Glomerular visceral epithelial cell (primary cell): Measurements from ENCODE around the gene TRPM8.

Experiments used
- DNase-seq: peaks from one replicate; pipeline ENCODE4 v3.0.0-alpha.2; 2016; ENCODE audit errors: extremely low spot score

Gene TRPM8

DNA sequence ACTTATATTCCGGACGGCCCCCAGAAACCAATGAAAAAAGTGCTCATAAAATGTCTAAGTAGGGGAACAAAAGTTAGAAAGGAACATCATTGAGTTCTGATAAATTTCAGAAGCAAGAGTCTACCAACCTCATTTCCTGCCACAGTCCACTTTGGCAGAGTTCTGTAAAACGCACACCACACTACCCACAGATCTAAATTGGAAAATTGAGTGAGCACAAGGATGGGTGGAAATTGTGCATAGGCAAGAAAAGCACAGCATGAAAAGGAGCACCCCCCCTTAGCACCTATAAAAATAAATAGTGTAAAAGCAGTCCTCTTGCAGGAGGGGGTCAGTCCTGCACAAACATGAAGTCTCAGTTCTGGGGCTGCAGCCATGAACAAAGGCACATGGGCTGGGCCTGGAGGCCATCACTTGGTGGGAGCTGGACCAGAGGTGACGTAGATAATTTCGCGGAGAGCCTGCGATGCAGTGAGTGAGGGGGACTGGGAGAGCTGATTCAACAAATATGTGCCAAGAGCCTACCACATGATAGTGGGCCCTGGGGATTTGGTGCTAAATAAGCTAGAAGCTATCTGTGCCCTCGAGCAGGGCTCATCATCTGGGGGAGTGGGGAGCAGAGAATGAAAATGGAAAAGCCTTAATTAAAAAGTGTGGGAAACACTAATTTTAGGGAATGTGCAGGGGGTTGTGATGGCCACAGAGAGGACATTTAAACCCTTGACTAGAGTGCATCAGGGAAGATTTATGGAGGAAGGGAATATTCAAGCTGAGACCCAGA lies 84.4 kb downstream of the TRPM8 start:
- no peak for DNase-seq

GRCh38 chr2:234002281-234002680 lies 85.1 kb downstream of the TRPM8 start:
- no peak for DNase-seq

DNA sequence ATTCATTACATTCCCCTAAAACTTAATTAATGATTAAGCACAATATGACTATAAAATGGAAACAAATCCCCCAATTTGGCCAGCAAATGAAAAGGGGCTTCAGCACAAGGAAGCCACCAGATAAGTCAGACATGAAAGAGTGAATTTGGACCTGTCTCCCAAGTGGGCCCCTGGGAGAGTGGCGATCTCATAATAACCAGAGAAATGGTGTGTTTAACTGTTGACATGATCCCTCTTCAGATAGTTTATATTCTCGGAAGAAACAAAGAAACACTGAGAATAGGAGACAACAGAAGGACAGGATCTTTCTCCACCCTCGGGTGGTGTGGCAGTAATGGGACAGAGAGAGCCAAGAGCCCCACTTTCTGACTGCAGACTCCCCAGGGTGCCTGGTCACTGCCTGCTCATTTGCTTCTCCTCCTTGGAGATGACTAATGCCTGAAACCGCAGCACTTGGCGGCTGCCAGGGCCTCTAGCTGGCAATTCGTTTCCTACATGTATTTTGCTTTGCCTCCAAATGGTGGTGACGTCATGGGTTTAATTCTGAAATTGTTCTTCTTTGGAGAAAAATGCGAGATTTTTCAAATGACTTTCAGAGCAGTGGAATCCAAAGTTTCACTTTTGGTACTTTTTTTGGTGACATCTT lies 86.9 kb downstream of the TRPM8 start:
- peak; percentile 95 for DNase-seq

DNA sequence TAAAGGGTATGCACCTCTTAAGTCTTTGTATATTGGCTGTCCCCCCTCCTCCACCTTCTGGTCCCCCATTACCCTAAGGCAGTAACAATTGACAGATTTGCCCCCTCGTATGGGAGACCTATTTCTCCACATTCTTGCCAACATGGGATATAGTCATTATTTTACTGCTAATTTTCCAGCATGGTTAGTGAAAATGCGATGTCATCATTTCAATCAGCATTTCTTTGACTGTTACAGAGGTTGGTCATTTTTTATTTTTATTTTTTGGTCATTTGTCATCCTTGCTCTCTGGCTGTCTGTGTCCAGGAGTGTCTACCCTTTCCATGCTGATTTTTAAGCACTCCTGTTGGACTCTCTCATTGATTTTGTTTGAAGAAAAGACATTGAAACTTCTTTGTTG lies 88.0 kb downstream of the TRPM8 start:
- DNase-seq, result no peak

- DNase-seq, result no peak
Measured at GRCh38 chr2:234006501-234006900, 89.3 kb downstream of the TRPM8 start.

DNA sequence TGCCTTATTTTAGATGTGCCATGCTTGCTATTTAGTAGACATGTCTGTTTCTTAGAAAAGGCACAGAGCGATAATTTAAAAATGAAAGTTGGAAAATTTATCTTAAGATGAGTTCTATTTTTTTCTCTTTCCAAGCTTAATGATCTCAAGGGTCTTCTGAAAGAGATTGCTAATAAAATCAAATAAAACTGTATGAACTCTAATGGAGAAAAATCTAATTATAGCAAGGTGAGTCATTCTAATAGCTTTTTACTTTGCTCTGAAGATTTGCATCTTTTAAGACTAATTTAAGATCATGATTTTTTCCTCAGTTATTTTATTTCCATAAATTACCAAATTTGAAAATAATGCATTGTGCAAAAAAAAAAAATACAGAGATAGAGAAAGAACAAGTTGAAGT lies 97.3 kb downstream of the TRPM8 start:
- no peak for DNase-seq

- DNase-seq, result no peak
Measured at GRCh38 chr2:234015861-234016260, 98.7 kb downstream of the TRPM8 start.

DNA sequence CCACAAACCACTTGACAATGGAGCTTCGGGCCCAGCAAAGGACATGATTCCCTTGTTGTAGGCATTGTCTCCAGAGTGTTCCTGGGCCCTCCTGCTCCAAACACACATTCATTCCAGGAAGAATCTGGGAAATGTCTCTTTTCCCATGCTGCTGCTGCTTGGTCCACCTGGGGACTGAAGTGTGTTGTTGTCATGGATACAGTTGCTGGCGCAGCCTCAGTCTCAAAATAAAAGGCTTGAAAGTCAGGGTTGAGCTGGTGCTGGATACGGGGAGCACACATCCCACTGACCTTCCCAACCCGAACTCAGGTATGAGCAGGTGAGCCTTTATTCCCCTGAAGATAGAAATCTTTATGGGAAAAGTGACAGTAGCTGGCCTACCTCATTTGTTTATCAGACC lies 102.7 kb downstream of the TRPM8 start:
- no peak for DNase-seq

DNA sequence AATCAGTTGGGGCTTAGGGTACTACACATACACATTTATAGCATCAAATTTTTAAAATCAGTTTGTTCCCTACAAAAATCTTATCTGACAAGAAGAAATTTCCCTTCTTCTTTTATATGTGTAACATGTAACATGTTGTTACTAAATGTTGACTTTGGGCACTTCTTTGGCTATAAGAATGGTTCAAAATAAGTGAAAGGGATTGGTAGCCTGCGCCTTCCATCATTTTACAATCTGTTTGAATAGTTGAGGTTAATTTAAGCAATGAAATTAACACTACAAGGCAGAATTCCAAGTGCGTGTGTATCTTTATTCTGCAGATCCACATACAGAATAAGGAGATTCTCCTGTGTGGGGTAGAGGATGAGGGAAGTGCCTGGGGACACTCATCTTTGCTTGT lies 103.2 kb downstream of the TRPM8 start:
- DNase-seq, result no peak

DNA sequence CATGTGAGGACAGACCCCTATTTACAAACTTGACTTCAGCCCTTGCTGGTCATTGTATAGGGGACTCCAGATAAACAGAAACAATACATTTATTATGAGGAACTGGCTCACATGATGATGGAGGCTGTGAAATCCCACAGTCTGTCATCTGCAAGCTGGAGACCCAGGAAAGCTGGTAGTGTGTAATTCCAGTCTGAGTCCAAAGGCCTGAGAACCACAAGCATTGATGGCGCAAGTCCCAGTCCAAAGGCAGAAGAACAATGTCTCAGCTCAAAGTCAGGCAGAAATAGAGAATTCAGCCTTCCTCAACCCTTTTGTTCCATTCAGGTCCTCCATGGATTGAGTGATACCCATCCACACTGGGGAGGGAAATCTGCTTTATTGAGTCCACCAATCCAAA lies 105.3 kb downstream of the TRPM8 start:
- no peak for DNase-seq

DNA sequence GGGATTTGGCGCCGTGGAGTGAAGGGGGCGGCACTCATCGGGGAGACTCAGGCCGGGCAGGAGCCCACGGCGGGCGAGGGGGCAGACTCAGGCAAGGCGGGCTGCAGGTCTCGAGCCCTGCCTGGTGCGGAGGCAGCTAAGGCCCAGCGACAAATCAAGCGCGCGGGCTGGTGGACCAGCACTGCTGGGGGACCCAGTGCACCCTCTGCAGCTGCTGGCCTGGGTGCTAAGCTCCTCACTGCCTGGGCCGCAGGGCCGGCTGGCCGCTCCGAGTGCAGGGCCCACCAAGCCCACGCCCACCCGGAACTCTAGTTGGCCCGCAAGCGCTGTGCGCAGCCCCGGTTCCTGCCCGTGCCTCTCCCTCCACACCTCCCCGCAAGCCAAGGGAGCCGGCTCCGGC lies 107.1 kb downstream of the TRPM8 start:
- no peak for DNase-seq

DNA sequence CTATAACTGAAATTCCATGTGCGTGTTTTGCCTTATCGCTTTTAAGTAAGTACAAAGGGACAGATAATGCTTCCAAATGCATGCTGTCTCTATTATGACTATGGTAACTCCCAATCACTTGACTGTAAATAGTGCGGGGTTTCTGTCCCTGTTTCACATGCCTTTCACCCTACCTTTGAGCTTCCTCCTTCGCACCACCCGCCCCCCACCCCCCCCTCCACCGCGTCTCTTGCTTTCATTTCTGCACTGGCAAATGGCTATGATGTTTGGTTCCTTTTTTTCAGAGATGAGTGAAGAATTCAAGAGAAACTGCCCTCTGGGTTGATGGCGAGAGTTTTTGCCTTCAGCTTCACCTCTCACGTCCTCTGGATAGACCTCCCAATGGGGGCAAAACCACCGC lies 108.3 kb downstream of the TRPM8 start:
- DNase-seq, result peak; percentile 12

- peak; percentile 79 for DNase-seq
Measured at GRCh38 chr2:234025891-234026401, 108.8 kb downstream of the TRPM8 start.

DNA sequence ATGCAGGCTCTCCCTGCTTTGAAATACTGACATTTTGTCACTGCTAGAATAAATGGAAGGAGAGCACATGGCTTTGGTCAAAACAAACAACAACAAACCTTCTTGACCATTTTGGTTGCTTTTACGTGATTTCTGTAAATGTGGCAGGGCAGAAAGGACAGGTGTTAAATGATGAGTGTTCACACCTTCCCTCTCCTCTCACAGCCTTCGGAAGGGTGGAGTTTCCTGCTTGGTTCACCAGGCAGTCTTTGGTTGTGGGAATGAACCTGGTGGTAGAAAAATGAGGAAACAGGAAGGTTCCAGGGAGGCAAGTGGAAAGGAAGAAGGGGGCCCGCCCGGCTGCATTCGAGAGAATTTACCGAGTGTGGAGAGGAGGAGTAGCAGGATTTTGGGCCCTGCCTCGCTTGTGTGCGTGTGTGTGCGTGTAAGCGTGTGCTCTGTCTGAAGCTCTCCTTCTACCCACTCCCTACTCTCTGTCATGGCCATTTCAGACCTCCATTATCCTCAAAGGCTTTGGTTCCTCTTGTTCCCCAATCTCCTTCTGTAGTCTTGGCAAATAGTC lies 109.6 kb downstream of the TRPM8 start:
- no peak for DNase-seq

DNA sequence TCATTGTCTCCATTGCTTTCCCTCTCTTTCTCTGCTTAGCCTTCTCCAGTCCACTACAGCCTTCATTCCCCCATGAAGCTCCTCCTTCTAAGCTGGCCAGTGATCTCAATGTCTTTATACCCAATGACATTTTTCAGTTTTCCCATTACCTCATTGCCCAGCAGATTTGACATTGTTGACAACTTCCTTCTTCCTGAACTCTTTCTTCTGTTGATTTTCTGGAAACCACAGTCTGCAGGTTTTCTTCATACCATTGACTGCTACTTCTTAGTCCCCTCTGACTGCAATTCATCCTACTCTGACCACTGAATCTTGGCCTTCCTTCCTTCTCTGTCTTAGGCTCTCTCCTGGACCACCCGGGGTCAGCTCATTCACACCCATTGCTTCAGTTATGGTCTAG lies 110.5 kb downstream of the TRPM8 start:
- peak; percentile 50 for DNase-seq

GRCh38 chr2:234029150-234029733 lies 112.1 kb downstream of the TRPM8 start:
- DNase-seq, result peak; percentile 96

DNA sequence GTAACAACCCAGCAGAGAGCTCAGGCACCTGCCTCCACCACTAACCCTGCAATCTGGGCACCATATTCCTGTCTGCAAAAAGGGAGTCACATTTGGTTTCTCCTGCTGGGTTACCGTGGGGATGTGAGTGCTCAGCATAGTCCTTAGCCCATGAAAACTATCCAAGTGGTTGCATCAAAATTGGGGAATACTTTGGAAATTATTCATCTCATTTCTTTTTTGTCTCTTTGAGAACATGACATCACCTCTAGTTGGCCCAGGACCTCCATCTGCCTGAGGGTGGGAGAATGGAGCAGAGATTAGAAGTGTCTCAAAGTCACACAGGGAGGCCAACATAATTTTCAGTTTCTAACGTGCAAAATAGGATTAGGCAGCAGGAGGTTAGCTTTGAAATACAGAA lies 114.0 kb downstream of the TRPM8 start:
- peak; percentile 37 for DNase-seq

- peak; percentile 45 for DNase-seq
Measured at GRCh38 chr2:234032279-234032856, 115.2 kb downstream of the TRPM8 start.

GRCh38 chr2:234033174-234033573 lies 116.0 kb downstream of the TRPM8 start:
- DNase-seq, result no peak

DNA sequence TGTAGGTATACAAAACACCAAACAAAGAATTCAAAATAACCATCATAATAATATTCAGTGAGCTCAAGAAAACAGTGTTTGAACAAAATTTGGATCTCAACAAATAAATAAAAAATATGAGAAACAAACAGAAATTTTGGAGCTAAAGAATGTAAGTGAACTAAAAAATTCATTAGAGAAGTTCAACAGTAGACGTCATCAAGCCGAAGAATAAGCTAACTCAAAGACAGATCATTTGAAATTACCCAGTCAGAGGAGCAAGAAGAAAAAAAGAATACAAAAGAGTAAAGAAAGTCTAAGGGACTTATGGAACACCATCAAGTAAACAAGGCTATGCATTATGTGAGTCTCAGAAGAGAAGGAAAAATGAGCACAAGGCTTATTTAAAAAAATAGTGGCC lies 116.7 kb downstream of the TRPM8 start:
- DNase-seq, result no peak

DNA sequence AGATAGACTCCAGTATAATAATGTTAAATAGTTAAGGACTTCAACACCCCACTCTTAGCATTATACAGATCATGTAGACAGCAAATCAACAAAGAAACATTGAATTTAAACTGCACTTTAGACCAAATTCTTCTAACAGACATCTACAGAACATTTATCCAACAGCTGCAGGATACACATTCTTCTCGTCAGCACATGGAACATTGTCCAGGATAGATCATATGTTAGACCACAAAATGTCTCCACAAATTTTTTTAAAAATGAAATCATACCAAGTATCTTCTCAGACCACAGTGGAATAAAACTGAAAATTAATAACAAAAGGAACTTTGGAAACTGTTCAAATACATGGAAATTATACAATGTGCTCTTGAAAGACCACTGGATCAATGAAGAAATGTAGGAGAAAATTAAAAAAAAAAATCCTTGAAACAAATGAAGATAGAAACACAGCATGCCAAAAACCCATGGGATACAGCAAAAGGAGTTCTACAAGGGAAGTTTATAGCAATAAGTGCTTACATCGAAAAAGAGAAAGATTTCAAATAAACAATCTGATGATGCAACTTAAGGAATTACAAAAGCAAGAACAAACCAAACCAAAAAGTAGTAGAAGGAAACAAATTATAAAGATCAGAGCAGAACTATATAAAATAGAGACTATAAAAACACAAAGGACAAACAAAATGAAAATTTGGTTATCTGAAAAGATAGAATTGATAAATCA lies 121.1 kb downstream of the TRPM8 start:
- no peak for DNase-seq

- peak; percentile 71 for DNase-seq
Measured at GRCh38 chr2:234044157-234044556, 127.0 kb downstream of the TRPM8 start.
